PFSK-1 (cell line): ENCODE measurements around the gene CYP26B1.

Source experiments
- FOXP2 ChIP-seq: optimal IDR thresholded peaks from 2 replicates; pipeline ENCODE3; 2011; ENCODE audit warnings: borderline replicate concordance, control low read depth, inconsistent platforms; ENCODE audit not compliant: insufficient read depth; ENCODE audit errors: extremely low read length, extremely low read depth
- POLR2AphosphoS5 ChIP-seq: IDR thresholded peaks from 2 replicates; pipeline ENCODE4 v1.6.1; 2012; ENCODE audit warnings: low read depth, mild to moderate bottlenecking, control low read depth, low read length, moderate library complexity
- SIN3A ChIP-seq: IDR thresholded peaks from 2 replicates; pipeline ENCODE4 v1.6.1; 2012; ENCODE audit warnings: mild to moderate bottlenecking, low read length, moderate library complexity, borderline replicate concordance; ENCODE audit not compliant: insufficient read depth
- TAF1 ChIP-seq: IDR thresholded peaks from 2 replicates; pipeline ENCODE4 v1.6.1; 2012; ENCODE audit warnings: low read length, control low read depth, borderline replicate concordance; ENCODE audit not compliant: insufficient read depth
- TF ChIP-seq, protein P1 (sequence below), 2 experiments: IDR thresholded peaks; 2 replicates each; pipeline versions ENCODE4 v1.6.1 to v1.8.0; 2011 to 2012; ENCODE audit warnings: low read depth in 2 of 2, low read length in 2 of 2, control low read depth in 1 of 2, inconsistent platforms in 1 of 2, mild to moderate bottlenecking in 1 of 2, moderate library complexity in 1 of 2; ENCODE audit not compliant: insufficient read depth in 1 of 2

DNA sequence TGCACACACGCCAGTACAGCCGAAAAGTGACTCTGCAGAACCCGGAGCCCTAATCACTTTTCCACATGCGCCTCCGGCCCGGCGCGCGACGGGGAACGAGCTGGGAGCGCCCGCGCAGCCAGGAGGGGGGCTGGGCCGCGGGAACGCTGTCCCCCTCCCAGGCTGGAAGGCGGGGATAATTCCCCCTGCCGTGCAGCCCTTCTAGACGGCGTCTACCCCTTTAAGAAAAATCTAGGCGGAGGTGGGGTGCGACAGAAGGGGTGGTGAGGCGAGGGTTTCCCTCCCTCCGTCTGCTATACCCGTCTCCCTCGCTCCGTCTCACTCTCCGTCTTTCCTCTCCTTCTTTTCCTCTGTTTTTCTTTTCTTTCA lies 2.4 kb downstream of the CYP26B1 start:
- TF ChIP-seq, protein P1, sequence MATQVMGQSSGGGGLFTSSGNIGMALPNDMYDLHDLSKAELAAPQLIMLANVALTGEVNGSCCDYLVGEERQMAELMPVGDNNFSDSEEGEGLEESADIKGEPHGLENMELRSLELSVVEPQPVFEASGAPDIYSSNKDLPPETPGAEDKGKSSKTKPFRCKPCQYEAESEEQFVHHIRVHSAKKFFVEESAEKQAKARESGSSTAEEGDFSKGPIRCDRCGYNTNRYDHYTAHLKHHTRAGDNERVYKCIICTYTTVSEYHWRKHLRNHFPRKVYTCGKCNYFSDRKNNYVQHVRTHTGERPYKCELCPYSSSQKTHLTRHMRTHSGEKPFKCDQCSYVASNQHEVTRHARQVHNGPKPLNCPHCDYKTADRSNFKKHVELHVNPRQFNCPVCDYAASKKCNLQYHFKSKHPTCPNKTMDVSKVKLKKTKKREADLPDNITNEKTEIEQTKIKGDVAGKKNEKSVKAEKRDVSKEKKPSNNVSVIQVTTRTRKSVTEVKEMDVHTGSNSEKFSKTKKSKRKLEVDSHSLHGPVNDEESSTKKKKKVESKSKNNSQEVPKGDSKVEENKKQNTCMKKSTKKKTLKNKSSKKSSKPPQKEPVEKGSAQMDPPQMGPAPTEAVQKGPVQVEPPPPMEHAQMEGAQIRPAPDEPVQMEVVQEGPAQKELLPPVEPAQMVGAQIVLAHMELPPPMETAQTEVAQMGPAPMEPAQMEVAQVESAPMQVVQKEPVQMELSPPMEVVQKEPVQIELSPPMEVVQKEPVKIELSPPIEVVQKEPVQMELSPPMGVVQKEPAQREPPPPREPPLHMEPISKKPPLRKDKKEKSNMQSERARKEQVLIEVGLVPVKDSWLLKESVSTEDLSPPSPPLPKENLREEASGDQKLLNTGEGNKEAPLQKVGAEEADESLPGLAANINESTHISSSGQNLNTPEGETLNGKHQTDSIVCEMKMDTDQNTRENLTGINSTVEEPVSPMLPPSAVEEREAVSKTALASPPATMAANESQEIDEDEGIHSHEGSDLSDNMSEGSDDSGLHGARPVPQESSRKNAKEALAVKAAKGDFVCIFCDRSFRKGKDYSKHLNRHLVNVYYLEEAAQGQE (IDR thresholded peaks at IDR 0.05; ENCODE audit: insufficient read depth in 1 of 2, low read depth in 2 of 2, low read length in 2 of 2), result no peak
- no peak for TF ChIP-seq SIN3A
- TF ChIP-seq POLR2AphosphoS5, result no peak
- TF ChIP-seq FOXP2, result no peak
- no peak for TF ChIP-seq TAF1
